Suprapubic skin (tissue), 3 donors: ENCODE results near the gene TSSK2.

Experiments
- EP300 ChIP-seq: sonication (generic); formaldehyde crosslinking; IDR thresholded peaks from one replicate; pipeline ENCODE4 v1.6.1; 2017; ENCODE audit warnings: antibody characterized with exemption
- POLR2A ChIP-seq, 2 donors: fragments of 450-650 bp; IDR thresholded peaks; one replicate each; pipeline ENCODE4 v1.6.1; 2017; ENCODE audit warnings: antibody characterized with exemption in 2 of 2, mild to moderate bottlenecking in 2 of 2, moderate library complexity in 2 of 2
- TF ChIP-seq, protein P1 (sequence below), 2 donors: fragments of 200-600 bp in 1 of 2; fragments of 450-650 bp in 1 of 2; sonication (generic) in 1 of 2; IDR thresholded peaks; one replicate each; pipeline ENCODE4 v1.5.1; 2016 to 2019; ENCODE audit warnings: antibody characterized with exemption in 2 of 2, mild to moderate bottlenecking in 1 of 2, moderate library complexity in 1 of 2

DNA sequence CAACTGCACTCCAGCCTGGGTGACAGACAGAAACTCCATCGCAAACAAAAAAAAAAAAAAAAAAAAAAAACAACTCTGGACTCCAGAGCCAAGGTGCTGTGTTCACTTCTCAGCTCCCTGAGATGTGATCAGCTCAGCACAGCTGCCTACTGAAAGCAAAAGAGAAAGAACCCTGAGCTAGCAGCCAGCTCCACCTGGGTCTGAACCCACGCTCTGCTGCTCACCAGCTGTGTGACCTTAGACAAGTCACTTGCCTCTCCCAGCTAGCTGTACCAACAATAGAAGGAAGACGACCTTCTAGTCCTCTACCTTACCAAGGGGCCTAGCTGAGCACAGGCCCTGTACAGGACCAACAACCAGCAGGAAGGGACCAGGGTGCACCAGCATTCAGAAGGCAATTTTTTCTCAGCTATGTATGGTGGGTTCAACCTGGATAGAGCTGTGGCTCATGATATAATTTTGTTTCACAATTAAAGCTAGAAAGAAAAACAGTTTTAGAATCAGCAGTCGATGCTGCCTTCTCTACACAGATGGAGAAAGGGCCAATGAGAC, 12.7 kb upstream of the TSSK2 start:
- TF ChIP-seq, protein P1, sequence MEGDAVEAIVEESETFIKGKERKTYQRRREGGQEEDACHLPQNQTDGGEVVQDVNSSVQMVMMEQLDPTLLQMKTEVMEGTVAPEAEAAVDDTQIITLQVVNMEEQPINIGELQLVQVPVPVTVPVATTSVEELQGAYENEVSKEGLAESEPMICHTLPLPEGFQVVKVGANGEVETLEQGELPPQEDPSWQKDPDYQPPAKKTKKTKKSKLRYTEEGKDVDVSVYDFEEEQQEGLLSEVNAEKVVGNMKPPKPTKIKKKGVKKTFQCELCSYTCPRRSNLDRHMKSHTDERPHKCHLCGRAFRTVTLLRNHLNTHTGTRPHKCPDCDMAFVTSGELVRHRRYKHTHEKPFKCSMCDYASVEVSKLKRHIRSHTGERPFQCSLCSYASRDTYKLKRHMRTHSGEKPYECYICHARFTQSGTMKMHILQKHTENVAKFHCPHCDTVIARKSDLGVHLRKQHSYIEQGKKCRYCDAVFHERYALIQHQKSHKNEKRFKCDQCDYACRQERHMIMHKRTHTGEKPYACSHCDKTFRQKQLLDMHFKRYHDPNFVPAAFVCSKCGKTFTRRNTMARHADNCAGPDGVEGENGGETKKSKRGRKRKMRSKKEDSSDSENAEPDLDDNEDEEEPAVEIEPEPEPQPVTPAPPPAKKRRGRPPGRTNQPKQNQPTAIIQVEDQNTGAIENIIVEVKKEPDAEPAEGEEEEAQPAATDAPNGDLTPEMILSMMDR (IDR thresholded peaks at IDR 0.05): no peak
- TF ChIP-seq POLR2A (IDR thresholded peaks at IDR 0.05) (no peak), EP300 (no peak)
